Epidermal melanocyte (primary cell): Measurements from ENCODE around the gene PDLIM7.

Experiments used
- DNase-seq: peaks from one replicate; pipeline ENCODE4 v3.0.0; 2011; ENCODE audit warnings: low spot score; ENCODE audit not compliant: insufficient read length

Gene PDLIM7

DNA sequence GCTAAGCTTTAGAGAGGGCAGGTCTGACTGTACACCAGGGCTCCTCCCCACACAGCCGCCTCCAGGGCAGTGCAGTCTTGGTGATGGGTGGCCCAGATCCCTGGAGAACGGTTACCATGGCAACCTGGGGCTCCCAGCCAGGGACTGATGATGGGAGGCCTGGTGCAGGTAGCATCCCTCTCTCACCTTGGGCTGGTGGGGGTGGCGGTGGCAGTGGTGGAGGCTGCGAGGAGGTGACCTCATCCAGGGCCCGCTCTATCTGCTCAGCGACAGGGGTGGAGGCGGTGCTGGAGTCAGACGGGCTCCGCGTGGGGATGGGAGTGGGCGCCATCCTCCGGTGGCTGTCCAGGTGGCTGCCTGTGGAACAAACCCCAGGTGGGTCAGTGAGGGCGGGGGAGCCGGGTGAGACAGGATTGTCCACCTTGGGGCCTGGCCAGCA lies 38.5 kb downstream of the PDLIM7 start:
- no peak for DNase-seq

DNA sequence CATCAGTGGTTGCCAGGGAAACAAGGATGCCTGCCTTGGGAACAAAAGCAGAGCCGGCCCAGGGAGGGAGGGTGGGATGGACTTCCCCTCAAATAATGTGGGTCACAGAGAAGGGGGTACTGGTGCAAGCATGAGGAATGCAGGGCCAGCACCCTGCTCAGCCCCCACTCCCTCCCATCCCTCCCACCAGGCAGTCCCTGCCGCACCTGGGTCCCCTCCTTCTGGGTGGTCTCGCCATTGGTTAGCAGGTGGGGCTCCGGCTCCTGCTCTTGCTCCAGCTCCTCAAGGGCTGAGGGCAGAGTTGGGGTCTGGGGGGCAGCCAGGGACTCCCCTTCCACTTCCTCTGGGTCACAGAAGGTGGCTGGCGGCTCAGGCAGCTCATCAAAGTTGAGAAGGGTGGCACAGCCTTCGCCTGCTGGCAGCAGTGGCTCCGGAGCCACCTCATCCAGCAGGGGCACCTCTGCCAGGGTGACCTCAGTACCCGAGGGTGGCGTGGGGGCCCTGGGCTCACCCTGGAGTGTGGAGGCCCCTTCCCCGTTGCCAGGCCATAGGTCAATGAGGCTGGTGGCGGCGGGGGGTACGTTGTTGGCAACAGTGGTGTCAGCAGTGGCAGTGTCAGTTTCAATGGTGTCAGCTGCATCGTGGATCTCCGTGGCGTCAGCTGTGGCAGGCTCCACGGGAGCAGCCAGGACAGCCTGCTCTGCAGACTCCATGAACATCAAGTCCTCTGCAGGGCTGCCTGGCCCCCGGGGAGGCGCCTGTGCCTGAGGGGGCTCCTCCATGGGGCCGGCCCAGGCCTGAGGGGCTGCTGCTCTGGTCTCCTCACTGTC lies 39.3 kb downstream of the PDLIM7 start:
- no peak for DNase-seq

DNA sequence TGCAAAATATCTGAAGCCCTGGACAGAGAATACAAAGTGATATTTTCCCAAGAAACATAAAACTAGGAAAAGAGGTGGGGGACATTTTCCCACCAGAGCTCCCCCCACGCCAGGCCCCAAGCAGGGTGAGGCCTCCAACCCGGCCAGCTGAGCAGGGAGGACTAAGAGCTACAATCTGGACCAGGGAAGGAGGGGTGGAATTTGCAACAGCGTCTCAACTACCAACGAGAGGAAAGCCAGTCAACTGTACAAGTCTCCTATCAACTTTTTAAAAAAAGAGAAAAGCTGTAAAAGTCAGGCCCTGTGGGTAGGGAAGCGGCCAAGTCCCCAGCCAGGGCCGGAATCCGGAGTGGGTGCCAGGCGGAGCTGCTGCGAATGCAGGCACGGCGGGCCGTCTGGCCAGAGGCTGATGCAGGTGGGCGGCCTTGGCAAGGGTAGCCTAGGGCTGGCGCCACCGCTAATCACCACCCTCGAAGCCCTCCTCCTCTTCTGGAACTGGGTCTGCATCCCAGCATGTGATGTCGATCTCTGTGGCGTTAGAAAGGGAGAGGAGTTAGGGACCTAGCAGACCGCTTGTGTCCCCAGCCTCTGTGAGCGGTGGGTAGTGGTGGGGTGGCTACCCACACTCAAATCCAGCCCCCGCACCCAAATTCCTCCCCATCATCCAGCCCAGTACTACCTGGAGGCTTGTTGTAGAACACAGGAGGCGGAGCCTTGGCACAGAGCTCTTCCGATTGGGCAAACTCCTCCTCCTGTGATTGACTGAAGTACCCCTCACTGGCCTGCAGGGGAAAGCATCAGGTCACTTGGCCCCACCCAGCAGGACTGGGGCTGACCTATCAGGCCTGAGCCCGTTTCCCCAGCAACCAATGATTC lies 40.2 kb downstream of the PDLIM7 start:
- peak; percentile 95 for DNase-seq

DNA sequence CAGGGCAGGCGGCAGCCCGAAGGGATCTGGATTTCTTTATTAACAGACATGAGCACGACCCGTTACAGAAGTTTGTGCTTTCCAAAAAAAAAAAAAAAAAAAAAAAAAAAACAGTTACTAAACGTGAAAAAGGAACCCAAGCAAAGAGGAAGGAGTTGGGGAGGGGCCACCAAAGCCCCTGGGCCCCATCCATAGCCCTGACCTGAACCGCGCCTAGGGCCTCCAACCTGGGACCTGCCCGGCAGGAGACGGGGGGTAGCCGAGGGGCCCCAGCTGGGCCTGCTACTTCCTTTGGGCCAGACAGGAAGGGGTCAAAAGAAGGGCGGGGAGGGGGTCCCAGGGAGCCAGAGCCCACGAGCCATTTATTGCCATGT lies 40.8 kb downstream of the PDLIM7 start:
- no peak for DNase-seq

DNA sequence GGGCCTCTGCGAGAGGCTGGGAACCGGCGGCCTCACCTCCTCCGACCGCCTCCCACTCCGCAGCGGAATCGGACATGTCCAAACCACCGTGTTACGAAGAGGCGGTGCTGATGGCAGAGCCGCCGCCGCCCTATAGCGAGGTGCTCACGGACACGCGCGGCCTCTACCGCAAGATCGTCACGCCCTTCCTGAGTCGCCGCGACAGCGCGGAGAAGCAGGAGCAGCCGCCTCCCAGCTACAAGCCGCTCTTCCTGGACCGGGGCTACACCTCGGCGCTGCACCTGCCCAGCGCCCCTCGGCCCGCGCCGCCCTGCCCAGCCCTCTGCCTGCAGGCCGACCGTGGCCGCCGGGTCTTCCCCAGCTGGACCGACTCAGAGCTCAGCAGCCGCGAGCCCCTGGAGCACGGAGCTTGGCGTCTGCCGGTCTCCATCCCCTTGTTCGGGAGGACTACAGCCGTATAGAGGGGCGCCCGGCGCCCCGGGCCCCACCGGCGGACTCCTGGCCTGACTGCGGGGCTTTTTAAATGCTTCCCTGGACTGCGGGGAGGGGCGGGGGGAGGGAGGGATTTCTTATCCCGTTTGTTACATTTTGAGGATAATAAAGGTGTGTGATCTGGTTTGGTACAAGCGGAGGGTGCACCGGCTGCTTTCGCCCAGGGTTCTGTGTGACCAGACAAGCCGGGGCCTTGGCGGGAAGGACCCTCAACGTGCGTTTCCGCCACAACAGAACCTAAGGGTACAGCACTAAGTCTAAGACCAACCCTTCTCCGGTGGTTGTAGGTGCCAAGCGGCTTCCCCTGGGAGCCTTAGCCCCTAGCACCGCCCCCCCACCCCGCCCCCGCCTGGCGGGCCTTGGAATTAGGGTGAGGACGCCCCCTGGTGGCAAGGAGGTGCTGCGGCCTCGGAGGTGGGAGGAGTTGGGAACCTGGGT lies 41.5 kb downstream of the PDLIM7 start:
- DNase-seq, result peak; percentile 99

DNA sequence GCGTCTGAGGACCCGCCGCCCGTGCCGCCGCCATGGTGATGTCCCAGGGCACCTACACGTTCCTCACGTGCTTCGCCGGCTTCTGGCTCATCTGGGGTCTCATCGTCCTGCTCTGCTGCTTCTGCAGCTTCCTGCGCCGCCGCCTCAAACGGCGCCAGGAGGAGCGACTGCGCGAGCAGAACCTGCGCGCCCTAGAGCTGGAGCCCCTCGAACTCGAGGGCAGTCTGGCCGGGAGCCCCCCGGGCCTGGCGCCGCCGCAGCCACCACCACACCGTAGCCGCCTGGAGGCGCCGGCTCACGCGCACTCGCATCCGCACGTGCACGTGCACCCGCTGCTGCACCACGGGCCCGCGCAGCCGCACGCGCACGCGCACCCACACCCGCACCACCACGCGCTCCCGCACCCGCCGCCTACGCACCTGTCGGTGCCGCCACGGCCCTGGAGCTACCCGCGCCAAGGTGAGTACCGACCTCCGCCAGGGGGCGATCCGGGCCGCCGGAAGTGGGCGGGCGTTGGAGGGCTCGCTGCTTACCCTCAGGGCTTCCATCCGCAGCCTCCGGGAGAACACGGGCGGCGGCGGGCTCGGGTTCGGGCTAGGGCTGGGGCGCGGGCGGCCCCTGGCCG lies 42.3 kb downstream of the PDLIM7 start:
- DNase-seq, result peak; percentile 47

DNA sequence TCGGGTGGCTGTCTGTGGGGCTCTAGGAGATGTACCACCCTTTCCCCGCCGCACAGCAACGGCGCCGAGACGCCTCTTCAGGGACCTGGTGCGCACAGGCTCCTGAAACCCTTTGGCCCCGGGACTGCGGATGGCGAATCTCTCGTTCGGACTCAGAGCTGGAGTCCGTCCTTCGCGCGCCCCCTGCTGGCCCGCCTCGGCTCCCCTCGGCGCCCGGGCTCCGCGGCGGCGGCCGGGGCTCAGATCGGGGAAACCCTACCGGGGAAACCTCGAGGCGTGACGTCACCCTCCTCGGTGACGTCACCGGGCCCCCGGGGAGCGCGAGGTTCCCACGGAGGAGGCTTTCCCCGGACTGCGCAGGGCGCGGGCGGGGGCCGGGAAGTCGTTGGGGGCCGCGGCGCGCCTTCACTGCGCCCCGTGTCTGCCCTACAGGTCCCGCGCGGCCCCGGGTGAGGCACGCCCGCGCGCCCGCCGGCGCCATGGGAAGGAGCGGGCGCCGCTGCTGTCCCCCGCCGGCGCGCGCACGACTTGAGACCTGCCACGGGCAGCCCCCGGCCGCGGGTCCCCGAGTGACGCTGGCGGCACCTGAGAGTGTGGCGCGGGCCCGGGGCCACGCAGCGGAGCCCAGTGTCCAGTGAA lies 42.9 kb downstream of the PDLIM7 start:
- peak; percentile 100 for DNase-seq

DNA sequence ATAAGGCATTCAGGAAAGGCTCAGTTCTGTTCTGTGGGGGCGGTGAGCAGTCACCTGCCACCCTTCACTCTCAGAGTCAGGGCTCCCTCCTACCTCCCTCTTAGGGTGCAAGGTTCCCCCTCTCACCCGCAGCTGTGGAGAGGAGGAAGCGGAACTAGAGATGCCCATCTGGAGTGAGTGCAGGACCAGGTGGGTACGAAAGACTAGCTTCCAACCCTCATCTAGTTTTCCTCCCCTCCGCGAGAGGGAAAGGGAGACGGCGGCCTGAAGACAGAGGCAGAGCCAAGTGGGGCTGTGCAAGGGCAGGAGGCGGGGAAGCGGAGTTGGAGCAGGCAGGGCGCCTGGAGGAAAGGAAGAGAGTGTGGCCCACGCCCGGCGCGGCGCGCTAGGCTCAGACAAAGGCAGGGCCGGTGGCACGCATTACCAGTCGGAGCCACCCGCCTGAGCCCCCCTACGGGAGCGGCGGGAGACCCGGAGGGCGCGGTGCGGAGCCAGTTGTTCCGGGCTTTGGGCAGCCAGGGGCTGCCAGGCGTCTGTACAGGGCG lies 43.5 kb downstream of the PDLIM7 start:
- no peak for DNase-seq

DNA sequence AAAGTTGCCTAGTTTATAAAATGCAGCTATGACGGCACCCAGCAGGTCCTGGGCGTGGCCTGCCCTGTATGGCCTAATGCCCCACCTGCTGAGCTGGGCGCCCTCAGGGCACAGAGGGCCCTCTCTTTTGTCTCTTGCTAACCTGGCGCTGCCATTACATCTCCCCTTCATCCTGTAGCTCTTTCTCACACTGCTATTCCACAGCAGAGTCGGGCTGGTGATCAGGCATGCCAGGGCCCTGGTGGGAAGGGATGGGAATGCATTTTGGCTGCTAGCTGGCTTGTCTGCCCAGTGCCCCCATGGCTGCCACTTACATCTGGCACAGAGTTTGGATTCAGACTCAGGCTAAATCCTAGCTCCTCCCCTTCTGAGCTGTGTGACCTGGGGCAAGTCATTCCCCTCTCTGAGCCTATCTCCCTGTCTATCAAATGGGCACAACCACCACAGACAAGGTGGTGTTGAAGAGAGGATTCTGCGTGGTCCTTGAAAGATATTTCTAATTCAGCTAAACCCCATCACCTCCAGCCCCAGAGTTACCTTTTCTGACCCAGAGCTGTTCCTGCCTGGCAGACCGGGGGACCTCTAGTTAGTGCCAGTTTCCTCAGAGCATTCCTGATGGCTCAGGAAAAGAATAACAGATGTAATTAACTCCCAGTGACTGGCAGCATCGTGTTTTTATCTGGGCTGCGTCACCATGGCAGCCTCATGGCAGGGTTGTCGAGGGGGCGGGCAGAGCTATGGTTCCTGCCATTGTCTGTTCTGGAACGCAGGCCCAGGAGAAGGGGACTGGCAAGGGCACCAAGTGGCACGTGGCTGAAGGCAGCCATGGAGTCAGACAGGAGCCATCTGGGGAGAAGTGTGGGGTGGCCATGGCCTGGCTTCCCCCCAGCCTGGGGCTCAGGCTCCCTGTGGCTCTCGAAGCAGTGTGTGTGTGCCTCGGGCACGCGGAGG lies 44.4 kb downstream of the PDLIM7 start:
- DNase-seq, result no peak

DNA sequence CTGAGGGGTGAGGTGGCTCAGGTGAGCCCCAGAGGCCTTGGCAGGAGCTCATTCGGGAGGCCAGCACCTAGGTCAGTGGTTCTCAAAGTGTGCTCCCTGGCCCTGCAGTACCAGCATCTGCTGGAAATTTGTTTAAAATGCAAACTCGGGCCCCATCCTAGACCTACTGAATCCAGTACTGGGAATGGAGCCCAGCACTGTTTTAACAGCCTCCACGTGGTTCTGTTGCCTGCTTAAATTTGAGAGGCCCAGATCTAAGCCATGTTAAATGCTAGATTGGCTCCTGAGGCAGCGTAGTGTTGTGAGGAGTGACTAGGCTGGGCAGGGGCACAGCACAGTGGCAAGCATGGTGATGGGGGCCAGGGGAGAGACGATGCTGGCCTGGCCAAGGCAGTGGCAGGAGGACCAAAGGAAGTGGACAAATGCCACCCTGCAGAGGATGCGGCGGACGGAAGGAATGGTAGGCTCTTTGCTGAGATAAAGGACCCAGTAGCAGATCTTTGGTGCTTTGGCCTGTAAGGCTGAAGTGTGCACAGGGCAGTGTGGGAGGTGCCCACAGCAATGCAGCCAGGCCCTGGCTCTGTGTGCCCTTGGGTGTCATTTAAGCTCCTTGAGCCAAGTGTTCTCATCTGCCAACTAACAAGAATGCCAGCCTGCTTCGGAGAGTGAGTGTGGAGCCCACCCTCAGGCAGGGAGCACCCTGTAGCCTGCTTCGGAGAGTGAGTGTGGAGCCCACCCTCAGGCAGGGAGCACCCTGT lies 46.6 kb downstream of the PDLIM7 start:
- DNase-seq, result no peak

DNA sequence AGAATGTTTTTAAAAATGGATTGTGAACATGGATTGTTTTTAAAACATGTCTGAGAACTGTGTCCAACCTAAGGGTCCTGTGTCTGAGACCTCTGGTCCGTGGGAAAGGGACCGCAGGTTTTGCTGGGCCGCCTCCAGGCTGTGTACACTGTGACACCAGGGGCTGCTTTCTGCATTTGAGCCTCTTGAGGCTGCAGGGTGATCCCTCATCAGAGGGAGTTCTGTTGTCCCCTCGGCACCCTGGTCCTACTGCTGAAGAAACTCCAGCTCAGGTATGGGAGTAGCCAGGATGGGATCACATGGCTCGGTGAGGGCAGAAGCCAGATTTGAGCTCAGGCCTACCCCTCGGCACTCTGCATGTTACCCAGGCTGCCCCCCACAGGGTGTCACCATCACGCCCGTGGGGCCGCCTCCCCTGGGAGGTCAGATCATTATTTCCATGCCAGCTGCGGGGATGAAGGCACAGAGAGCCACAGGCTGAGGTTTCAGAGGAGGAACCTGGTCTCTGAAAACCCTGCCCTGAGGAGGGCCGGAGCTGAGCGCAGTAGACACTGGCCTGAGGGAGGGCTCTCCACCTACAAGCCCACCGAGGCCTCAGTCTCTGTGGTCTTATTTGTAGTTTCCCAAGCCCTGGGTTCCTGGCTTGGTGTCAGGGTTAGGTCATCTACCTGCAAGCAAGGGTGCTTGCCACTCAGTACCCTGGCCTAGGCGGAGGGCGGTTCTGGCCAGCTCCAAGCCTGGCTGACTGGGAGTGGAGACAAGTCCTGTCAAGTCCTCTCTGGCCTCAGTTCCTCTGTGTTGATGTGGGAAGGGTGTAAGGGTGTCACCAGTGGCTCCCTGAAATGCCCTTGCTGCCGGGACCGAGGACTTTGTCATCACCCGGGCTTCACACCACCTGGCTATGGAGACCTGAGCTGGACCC lies 48.0 kb downstream of the PDLIM7 start:
- no peak for DNase-seq

DNA sequence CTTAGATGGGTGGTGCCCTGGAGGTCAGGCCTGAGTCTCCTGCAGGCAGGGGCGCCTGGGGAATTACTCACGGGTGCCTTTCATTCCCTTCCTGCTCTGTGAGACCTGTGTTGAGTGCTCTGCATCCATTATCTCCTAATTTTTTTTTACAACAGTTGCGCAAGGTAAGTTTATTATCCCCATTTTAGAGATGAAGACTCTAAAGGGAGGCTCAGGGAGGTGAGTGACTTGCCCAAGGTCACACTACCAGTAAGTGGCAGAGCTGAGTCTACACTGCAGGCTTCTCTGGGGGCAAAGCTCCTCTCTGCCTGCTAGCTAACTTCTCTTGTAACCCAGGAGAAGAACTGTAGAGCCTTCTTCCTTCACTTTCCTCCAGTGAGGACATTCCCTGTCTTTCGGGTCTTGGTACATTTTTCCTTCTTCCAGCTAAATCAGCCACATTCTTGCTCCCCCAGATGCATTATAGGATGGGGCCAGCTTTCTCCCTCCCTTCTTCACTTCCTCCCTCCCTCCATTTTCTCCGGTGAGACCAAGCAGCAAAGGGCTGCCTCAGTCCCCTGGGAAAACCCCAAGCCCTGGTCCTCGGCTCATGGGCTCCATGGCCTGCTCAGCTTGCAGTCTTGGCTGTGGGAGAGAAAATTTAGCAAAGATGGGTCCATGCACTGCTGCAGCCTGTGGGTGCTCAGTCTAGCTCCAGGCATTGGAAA lies 49.0 kb downstream of the PDLIM7 start:
- no peak for DNase-seq

DNA sequence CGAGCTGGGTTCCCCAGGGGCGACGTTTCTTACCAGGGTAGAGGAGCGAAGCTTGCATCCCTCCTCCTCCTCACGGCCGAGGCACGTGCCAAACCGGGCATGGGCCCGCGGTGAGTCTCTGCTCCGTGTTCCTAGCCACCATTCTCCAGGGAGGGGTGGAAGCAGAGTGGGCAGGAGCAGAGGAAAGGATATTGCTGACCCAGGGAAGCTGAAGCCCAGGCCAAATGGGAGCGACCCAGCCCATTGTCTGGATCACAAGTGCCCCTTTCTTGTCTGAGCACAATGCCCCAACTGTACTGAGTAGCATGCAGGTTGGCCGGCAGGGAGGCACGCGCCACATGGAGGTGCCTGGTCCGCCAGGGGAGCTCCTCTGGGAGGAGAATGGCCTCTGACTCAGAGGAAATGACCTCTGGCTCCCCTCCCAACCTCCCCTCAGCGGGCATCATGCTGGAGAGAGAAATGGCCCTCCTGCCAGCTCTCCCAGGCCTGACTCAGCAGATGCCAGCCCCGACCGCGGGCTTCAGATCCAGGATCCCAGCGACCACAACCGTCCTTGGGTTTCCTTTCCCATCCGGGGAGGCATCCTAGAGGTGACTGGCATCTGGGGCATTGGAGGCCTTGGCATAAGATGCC lies 49.7 kb downstream of the PDLIM7 start:
- DNase-seq, result no peak

DNA sequence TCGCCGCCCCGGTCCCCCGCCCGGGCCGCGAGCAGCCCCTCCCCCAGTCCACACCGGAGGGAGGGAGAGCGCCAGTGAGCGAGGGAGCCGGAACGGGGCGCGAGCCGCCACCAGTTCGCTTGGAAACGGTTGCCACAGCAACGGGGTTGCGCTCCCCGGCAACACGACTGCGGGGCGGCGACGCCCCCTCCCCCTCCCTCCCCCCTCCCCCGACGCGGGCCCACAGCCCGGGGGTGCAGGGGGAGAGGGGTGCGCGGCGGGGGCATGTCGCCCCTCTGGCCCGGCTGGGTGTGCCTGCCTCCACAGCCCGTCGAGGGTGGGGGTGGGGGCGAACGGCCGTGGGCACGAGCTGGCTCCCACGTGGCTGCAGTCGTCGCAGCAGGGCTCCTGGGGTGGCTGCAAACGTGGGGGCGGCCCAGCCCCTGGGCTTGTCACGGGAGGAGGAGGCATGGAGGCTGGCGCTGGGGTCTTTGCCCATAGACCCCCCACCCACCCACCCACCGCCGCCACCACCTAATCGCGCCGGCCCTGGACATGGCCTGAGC lies 50.3 kb downstream of the PDLIM7 start:
- DNase-seq, result no peak

DNA sequence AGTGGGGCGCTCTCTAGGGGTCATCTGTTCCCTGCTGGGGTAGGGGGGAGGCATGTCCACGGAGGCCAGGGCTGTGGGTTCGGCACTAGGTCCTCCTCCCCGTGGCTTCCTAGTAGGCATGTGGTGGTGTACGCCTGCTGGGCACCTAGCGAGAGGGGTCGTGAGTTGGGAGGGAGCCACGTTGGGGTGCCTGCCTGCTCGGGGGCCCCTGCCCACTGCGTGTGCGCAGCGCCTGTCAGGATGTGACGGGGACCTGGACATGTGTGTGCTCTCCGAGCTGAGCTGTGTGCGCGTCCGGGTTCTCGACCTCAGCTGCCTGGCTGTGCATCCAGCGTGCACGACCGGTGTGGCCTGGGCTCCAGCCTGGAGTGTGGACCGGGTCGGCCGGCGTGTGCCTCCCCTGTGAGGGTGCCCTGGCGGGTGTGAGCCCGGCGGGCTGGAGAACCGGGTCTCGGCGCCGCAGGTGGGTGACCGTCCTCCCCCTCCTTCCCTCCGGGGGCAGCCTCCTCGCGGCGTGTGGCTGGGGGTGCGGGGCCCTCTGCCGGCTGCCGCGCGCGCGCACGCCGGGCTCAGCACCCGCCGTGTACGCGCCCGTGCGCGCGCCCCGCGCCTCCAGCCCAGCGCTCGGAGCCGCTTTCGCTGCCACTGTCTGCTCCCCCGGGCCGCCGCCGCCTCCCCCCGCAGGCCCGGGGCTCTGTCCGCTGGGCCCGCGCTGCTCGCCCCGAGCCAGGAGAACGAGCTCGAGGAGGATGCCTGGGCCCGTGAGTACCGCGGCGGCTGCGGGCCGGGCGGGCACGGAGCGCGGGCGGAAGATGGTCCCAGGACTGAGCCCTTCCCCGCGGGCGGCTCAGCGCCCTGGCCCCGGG lies 51.0 kb downstream of the PDLIM7 start, which contains the start of gene PRR7:
Gene PRR7, plus strand, starts transcription at position 615 of the 866 bp plus-strand sequence. CDS start 8,254 bp downstream, outside the sequence.
- DNase-seq, result peak; percentile 75
